Stimulated activated CD4-positive, alpha-beta T cell treated with anti-CD3 and anti-CD28 coated beads, Interleukin-4, amount 100 ng/mL, for 1 hour (primary cell): ENCODE data around the gene PKNOX1.
"Not testable (repeated sequence)": the region's sequence is repeated elsewhere in the genome, so short reads cannot be mapped to it uniquely, and the experiment has no call there.

ENCODE experiments used
- DNase-seq: peaks from one replicate; pipeline ENCODE4 v3.0.0-alpha.2; 2020

Gene PKNOX1

DNA sequence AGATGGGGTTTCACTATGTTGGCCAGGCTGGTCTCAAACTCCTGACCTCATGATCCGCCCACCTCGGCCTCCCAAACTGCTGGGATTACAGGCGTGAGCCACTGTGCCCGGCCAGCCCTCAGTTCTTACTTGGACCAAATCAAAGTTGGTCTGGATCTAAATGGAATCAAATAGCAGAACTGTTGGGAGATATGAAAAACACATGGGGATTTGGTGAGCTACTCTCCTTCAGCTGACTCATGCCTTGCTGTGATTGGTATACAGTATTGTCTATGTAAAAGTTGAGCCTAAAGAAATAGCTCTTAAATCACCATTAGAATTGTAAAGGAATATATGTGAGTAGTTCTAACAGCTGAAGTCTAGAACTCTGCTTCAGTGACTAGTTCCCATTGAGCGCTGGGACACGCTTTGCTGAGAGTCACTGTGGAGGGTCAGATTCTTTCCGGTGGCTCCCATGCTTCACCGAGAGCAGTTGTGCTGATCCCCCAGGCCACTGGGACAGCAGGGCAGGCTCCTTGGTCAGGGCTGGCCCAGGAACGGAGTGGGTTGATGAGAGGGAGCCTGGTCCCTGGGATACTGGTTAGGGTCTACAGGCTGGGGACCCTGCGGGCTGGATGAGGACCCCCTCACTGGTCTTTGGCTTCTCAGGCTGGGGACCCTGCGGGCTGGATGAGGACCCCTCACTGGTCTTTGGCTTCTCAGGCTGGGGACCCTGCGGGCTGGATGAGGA lies 14.0 kb downstream of the PKNOX1 start:
- DNase-seq, result no peak

DNA sequence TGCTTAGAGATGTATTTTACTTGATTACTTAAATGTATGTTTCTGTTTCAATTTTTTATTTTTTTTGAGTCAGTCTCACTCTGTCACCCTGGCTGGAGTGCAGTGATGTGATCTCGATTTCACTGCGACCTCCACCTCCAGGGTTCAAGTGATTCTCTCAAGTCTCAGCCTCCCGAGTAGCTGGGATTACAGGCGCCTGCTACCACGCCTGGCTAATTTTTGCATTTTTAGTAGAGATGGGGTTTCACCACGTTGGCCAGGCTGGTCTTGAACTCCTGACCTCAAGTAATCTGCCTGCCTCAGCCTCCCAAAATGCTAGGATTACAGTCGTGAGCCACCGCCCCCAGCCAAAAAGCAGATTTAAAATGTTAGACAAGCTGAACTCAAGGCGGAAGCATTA lies 15.0 kb downstream of the PKNOX1 start:
- not testable (repeated sequence) for DNase-seq

DNA sequence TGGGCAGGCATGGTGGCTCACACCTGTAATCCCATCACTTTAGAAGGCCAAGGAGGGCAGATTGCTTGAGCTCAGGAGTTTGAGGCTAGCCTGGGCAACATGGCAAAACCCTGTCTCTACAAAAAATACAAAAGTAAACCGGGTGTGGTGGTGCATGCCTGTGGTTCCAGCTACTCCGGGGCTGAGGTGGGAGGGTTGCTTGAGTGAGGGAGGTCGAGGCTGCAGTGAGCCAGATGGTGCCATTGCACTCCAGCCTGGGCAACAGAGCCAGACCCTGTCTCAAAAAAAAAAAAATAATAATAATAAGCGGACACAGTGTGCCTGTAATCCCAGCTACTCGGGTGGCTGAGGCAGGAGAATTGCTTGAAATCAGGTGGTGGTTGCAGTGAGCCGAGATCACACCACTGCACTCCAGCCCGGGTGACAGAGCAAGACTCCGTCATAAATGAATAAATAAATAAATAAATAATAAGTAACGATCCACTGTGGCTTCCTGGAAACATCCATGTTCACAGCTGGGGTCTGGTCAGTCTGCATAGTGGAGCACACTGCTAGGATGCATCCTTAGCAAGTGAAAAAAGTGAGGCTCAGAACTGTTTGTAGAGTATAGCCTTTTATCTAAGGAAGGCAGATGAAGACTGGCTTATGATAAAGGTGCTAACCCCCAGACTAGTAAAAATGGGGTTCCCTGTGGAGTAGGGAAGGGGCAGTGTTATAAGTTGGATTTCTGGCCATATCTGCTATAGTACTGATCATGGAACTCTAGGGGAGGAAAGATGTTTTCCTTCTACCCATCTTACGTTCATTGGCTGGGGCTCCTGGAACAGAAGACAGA lies 15.7 kb downstream of the PKNOX1 start:
- no peak for DNase-seq

DNA sequence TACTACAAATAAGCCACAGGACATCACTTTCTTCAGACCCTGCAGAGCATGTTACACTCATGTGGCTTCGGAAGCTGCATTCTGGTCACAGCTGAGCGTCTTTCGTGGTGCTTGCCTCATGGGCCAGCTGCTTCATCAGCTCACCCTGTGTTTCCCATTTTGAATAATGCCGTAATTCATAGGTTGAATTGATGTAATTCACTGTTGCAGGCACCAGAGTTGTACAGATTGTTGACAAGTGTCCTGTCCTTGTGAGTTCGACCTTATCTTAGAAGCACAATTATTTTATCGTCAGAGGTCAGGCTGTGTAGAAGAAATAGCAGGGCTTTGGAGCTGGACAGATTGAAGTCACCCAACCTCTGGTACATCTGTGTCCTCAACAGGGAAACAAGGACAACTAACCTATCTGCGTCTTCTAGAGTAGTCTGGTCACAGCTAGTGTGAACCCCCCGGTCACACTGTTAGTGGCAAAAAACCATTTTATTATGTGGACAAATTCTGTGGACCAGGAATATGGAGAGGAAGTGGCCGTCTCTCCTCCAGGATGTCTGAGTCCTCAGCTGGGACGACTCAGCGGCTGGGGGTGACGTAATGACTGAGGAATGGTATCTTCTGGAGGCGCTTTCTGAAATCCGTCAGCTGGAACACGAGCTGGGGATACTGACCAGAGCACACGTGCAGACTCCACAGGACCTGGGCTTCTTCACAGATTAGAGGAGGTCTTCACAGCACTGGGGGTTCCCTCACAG lies 17.8 kb downstream of the PKNOX1 start:
- no peak for DNase-seq

DNA sequence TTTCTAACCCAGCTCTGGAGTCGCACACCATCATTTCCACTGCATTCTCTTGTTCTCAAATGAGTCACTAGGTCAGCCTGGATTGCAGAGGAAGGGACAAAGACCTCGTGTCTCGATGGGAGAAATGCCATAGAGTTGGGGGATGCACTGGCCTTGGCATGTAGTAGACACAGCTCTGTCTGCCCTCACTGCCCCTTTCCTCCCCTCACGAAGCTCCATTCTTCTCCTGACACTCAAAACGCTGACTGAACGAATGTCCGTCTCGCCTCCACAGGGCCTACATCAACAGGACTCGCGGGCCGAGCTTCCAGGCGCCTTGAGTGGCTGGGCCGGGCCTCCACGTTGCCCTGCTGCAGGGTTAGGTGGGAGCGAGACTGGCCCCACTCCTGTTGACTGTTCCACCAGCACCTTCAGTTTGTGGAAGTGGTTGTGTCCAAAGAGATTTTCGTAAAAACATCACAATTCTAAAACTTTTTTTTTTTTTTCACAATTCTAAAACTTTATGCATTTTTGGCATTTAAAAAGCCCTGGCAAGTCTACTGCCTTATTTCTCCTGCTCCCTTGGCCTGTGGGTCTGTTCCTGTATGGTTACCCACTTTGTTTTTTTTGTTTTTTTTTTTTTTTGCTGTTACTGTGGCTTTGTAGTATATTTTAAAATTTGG lies 18.8 kb downstream of the PKNOX1 start:
- no peak for DNase-seq

DNA sequence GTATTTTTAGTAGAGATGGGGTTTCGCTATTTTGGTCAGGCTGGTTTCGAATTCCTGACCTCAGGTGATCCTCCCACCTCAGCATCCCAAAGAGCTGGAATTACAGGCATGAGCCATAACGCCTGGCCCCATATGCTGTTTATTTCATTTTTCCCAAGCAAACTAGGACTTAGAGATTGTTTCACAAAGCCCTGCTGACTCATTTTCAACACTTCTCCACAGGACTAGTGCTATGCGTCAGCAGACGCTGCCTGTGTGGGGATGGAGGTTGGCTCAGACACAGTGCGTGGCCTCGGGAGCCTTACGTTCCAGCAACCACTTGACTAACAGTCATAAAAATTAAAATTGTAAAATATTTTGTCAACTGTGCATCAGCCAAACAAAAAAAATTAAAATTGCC lies 22.7 kb downstream of the PKNOX1 start:
- DNase-seq, result no peak

DNA sequence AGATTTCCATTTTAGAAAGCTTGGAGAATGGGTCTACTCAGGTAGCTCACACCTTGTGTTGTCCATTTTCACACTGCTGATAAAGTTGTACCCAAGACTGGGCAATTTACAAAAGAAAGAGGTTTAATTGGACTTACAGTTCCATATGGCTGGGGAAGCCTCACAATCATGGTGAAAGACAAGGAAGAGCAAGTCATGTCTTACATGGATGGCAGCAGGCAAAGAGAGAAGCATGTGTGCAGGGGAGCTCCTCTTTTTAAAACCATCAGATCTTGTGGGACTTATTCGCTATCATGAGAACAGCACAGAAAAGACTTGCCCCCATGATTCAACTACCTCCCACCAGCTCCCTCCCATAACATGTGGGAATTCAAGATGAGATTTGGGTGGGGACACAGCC lies 23.6 kb downstream of the PKNOX1 start:
- DNase-seq, result not testable (repeated sequence)

DNA sequence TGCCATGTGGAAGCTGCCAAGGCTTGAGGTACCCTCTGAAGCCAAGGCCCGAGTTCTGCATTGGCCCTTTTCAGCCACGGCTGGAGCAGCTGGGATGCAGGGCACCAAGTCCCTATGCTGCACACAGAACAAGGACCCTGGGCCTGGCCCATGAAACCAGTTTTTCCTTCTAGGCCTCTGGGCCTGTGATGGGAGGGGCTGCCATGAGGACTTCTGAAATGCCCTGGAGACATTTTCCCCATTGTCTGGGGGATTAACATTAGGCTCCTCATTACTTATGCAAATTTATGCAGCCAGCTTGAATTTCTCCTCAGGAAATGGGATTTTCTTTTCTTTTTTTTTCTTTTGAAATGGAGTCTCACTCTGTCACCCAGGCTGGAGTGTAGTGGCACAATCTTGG lies 24.8 kb downstream of the PKNOX1 start:
- not testable (repeated sequence) for DNase-seq

DNA sequence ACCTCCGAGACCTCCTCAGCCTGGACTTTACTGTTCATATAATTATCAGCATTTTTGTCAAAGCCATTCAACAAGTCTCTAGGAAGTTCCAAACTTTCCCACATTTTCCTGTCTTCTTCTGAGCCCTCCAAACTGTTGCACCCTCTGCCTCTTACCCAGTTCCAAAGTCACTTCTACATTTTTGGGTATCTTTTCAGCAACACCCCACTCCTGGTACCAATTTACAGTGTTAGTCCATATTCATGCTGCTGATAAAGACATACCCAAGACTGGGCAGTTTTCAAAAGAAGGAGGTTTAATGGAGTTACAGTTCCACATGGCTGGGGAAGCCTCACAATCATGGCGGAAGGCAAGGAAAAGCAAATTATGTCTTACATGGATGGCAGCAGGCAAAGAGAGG lies 25.7 kb downstream of the PKNOX1 start:
- DNase-seq, result not testable (repeated sequence)

DNA sequence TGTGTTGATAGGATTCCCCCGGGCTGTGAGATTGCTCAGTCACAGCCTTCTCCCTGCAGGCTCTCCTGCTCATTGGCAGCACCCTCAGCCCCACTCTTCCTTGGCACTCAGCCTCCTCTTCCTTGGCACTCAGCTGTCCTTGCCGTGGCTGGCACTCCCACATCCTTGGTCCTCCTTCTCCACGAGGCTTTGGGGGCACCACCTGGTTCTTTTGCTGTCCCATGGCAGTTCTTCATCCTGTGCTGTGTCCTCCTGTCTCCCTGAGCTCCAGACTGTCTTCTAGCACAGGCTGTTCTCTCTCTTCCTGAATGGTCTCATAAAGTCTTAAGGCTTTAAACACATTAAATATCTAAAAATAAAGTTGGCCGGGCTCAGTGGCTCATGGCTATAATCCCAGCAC lies 27.0 kb downstream of the PKNOX1 start:
- DNase-seq, result no peak

DNA sequence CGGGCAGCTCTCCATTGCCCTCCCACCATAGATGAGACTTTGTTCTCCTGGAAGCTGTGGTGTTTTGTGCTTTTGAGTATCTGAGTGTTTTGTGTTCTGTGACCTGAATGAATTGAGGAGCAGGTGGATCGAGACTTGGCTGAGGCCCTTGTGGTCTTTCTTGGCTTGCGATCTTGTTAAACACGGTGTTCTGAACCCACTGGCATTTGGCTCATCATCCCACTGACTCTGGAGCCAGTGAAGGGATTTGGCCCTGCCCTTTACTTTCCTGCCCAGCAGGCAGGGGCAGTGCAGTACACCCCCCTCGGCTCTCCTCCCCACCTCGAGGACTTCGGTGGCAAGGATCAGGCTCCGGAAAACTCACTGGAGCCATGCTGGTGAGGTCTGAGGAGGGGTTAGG lies 30.6 kb downstream of the PKNOX1 start:
- no peak for DNase-seq

DNA sequence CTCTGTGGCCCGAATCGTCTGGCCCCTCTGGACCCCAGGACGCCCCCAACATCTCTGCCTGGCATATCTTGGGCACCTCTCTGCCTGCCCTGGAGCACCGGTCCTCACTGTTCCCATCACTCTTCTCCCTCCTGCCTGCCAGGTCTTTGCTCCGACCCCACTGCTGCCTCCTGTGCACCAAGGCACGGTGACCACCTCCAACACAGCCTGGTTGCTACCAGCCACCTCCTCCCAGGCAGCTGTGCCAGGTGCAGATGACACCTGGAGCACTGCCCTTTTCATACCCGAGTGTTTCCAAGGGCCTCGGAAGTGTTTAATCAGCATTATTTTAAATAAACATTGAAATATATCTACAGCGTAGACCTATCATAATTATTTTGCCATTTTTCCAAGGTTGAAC lies 31.3 kb downstream of the PKNOX1 start:
- no peak for DNase-seq

DNA sequence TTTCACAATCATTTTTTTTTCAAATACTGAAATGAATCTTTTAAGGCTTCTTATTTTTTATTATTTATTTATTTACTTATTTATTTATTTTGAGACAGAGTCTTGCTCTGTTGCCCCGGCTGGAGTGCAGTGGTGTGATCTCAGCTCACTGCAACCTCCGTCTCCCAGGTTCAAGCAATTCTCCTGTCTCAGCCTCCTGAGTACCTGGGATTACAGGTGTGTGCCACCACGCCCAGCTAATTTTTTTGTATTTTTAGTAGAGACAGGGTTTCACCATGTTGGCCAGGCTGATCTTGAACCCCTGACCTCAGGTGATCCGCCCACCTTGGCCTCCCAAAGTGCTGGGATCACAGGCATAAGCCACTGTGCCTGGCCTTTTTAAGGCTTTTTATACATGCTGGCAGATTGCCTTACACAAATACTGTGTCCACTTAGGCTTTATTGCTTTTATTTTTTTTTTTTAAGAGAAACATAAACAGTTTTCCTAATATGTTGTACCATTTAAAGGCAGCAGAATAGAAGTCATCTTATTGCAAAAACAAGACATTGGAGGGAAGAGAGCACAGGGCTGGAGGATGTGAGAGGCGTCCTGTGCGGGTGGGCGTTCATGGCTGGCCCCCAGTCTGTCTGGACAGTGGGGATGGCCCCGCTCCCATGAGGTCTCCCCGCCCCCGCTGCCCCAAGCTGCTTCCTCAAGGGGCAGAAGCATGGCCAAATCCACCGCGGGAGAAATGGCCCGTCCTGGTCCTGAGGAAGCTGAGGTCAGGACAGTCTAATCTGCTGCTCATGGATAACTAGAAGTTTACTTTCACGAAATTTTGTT lies 31.9 kb downstream of the PKNOX1 start:
- DNase-seq, result not testable (repeated sequence)

DNA sequence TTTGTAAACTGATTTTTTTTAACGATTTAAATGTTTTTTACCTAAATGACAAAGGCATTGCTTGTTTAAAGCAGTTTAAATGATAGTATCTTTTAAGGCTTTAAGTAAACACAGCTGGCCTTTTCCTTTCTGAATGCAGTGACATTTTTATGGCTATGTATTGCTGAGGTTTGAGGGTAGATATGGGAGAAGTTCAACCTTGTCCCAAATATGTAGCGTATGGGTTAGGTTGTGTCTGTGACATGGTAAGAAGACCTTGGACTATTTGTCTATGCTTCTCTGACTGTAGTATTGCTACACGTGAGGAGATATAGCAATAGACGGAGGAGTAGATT lies 32.5 kb downstream of the PKNOX1 start:
- DNase-seq, result no peak

DNA sequence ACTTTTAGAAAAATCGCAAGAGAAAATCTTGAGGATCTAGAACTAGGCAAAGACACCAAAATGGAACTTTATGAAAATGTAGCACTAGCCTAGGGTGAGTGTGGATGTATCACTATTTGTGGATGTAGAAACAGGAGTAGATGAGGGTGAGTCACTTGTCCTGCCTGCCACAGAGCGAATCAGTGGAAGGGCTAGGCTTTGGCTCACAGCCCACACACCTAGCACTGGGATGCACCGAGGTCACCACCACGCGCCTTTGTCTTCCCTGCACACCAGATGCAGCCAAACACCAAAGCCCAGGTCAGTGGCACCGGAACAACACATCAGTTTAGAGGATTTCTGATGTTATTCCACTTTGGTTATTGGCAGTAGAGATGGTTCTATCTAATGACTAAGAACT lies 38.2 kb downstream of the PKNOX1 start:
- no peak for DNase-seq

DNA sequence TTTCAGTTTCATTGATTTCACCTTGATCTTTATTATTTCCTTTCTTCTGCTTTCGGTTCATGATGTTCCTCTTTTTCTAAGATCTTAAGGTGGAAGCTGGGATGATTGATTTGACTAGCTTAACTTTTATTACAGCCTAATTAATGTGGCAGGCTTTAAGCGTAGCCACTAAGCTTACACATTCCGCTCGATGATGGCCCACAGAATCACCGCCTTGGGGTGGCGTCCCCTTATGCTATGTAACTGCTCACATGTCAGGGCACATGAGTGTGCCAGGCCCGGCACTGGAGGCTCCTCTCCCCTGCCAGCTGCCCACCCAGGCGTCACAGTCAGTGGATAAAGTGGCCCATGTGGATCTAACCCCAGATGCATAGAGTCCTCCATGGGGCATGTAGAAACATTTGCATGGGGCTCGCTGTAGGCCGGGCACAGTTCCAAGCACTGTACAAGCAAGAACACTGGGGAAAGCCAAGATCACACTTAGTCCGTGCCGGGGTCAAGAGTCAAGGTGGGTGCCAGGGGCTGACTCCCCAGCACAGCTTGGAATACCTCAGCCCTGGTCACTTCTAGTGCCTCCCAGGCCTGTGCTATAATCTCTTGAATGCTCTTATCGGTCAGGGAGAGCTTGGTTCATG lies 41.7 kb downstream of the PKNOX1 start:
- DNase-seq, result no peak

DNA sequence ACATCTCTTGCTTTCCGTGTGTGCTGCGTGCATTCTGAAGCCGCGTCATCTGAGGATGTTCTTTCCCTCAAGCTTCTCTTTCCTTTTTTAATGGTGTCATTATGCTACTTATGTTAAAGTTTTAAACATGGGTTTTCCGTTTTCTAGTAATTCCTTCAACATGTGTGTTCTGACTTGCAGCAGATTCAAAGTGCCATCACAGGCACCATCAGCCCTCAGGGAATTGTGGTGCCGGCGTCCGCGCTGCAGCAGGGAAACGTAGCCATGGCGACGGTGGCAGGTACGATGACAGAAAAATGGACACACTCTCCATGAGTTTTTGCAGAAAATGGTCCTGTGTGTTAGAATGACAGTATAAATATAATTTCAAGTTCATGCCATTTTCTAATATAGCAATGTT lies 42.4 kb downstream of the PKNOX1 start:
- DNase-seq, result no peak

DNA sequence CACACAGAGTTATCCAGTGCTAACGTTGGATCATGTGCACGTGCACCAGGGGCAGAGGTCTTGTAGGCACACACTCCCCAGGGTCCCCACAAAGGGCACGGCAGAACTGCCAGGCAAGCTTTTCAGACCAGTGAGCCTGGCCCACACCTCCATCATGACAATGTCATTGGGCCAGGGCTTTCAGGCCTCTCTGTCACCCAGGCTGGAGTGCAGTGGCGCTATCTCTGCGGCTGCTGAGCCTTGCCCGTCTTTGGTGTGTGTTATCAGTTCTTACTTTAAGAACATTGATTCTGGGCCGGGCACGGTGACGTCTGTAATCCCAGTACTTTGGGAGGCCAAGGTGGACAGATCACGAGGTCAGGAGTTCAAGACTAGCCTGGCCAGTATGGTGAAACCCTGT lies 44.2 kb downstream of the PKNOX1 start:
- DNase-seq, result no peak

DNA sequence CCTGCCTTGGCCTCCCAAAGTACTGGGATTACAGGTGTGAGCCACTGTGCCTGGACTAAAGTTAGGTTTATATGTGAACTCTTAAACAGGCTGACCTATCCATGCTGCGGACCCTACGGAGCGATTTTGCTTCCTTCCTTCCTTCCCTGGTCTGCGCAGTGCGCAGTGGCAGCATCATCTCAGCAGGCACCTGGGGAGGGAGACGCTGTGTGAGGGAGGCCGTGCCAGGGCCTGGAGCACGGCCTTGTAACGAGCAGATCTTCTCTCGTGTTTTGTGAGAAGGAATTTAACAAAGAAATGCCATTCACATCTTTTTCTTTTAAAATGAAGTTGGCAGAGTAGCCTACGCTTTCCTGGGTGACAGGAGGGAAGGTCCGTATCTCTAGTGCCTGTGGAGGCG lies 45.8 kb downstream of the PKNOX1 start:
- DNase-seq, result no peak

DNA sequence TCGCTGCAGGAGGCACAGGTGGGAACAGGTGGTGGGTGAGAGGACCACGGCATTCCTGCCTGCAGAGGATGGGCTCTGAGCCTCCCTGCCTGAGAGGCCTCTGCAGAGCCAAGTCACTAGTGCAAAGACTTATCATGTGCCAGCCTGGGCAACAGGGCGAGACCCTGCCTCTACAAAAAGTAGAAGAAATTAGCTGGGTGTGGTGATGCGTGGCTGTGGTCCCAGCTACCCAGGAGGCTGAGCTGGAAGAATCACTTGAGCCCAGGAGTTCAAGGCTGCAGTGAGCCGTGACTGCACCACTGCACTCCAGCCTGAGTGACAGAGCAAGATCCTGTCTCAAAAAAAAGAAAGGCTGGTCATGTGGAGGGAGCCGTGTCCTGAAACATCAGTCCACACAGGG lies 46.4 kb downstream of the PKNOX1 start:
- no peak for DNase-seq

DNA sequence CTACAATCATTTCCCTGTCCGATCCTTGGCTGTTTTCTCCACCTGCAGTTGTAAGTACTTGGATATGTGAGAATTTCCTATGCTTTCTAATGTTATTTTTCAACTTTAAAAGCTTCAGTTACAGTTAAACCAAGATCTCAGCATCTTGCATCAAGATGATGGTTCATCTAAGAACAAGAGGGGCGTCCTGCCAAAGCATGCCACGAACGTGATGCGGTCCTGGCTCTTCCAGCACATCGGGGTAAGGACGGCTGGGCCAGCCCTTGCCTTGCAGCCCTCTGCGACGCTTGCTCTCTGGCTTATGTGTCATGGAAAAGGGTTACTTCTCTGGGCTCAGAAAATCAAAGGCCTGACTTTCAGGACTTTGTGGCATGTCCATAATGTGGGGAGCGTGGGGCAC lies 46.8 kb downstream of the PKNOX1 start:
- DNase-seq, result no peak
